ENCODE data around the gene GSTK1.

DNA sequence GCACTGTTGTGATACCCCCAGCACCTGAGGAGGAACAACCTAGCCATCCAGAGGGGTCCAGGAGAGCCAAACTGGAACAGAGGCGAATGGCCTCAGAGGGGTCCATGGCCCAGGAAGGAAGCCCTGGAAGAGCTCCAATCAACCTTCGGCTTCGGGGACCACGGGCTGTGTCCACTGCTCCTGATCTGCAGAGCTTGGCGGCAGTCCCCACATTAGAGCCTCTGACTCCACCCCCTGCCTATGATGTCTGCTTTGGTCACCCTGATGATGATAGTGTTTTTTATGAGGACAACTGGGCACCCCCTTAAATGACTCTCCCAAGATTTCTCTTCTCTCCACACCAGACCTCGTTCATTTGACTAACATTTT, 23.3 kb downstream of the GSTK1 start:
- TF ChIP-seq FOXM1 (IDR thresholded peaks at IDR 0.05; ENCODE audit: borderline replicate concordance, low read depth) (no peak), USF1 (IDR thresholded peaks at IDR 0.05) (no peak), NFIC (IDR thresholded peaks at IDR 0.05) (no peak), CREB1 (IDR thresholded peaks at IDR 0.05; ENCODE audit: low read depth) (no peak), CEBPB (IDR thresholded peaks at IDR 0.05) (no peak), MAX (IDR thresholded peaks at IDR 0.05) (no peak), TAF1 (IDR thresholded peaks at IDR 0.05; ENCODE audit: low read depth) (no peak), RAD21 (IDR thresholded peaks at IDR 0.05; ENCODE audit: low read depth) (no peak)
